Mucosa of descending colon (tissue), 3 donors: ENCODE data around the gene GRPEL1. TPM values are rescaled to one million over a fixed set of nuclear protein-coding genes. Genes with fewer than 3 reads are reported as not detected.
A peak's percentile ranks its signal among the peaks of the same experiment; 100 is the strongest.

Experiments used
- ATAC-seq: fragments of 200-7000 bp; cut with Tn5 transposase; one replicate; pipeline ENCODE4 v1.9.1; 2020; ENCODE audit warnings: mild to moderate bottlenecking, moderate library complexity
- DNase-seq, 3 donors: peaks; one replicate each; pipeline ENCODE4 v3.0.0-alpha.2; 2020
- H3K36me3 ChIP-seq: fragments of 200-600 bp; one replicate; pipeline ENCODE4 v1.8.0; 2021; ENCODE audit warnings: low read depth, mild to moderate bottlenecking
- H3K4me1 ChIP-seq: fragments of 200-600 bp; one replicate; pipeline ENCODE4 v1.8.0; 2021; ENCODE audit warnings: low read depth, mild to moderate bottlenecking
- H3K4me3 ChIP-seq: fragments of 200-600 bp; one replicate; pipeline ENCODE4 v1.8.0; 2021; ENCODE audit warnings: mild to moderate bottlenecking
- H3K9me3 ChIP-seq: fragments of 200-600 bp; one replicate; pipeline ENCODE4 v1.8.0; 2021; ENCODE audit warnings: mild to moderate bottlenecking
- intact Hi-C, 2 donors: fragments of 100-400 bp; cut with DNase I in 1 of 2; cut with micrococcal nuclease in 1 of 2; formaldehyde crosslinking; loops; one replicate each; pipeline versions ENCODE4 v1.11.0 to v1.11.1; 2022; cut with DNase I, micrococcal nuclease
- total RNA-seq, 3 donors: library from RNA; stranded (reverse); fragmentation: NEBNext Ultra II Directional in 2 of 3; extraction: Animal tissue kit (Norgen Biotek cat#: 25700) in 2 of 3; gene quantifications; one replicate each; pipeline versions ENCODE4 v1.2.1 to v1.2.4, GENCODE V29; 2021 to 2023
- TF ChIP-seq, protein P1 (sequence below): fragments of 200-600 bp; IDR thresholded peaks from one replicate; pipeline ENCODE4 v1.8.0; 2022; ENCODE audit warnings: antibody characterized with exemption, mild to moderate bottlenecking
- donor health status: DM: no; HTN: no; CAD: no; lungs with moderate emphysema.
- donor health status: DM: no; HTN: no; CAD: no.
- donor health status: DM: no; HTN: yes; CAD: no.

GRPEL1 gene
- total RNA-seq, 3 donors from 2014 or later: 27.5 to 31.5 (median 28.4) TPM

DNA sequence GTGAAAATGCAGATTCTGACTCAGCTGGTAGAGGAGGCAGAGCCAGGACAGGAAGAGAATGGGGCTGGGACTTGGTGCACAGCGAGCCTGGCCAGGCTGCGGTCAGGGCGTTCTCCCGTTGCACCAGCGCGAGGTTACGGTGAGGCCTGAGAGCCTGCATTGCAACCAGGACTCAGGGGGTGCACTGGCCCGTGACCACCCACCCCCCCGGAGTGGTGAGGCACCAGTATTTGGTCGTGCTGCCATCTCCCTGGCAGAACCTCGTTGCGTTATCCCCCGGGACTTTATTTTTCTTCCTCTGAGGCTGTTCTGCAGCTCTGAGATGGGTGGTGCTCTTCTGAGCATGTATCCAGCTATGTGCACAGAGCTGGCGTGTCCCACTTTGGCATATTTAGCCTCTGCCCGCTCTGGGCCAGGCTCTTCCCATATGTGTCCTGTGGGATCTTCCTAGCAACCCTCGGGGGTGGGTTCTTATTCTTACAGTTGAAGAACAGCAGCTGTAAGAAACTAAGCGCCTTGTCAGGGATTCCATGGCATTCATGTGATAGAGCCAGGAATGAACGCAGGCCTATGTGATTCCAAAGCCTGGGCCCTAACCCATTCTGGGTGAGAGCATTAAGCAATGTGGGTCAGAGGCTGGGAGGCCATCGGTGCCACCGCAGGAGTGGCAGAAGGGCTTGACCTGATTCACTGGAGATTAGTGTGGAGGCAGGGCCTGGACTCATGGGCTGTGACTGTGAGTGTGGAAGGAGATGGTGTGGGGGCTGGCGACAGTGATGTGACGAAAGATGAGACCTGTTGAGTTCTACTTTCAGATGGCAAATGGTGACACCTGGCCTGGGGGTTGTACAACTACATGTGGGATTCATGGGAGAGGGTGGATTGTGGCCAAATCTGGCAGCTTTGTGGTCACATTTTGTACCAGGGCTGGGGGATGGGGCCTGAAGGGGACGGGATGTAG is 21.6 kb downstream of the GRPEL1 start:
- no peaks in the 10 kb centered on the region for H3K9me3 ChIP-seq
- H3K4me3 ChIP-seq: no peak overlapping the region
- TF ChIP-seq, protein P1, sequence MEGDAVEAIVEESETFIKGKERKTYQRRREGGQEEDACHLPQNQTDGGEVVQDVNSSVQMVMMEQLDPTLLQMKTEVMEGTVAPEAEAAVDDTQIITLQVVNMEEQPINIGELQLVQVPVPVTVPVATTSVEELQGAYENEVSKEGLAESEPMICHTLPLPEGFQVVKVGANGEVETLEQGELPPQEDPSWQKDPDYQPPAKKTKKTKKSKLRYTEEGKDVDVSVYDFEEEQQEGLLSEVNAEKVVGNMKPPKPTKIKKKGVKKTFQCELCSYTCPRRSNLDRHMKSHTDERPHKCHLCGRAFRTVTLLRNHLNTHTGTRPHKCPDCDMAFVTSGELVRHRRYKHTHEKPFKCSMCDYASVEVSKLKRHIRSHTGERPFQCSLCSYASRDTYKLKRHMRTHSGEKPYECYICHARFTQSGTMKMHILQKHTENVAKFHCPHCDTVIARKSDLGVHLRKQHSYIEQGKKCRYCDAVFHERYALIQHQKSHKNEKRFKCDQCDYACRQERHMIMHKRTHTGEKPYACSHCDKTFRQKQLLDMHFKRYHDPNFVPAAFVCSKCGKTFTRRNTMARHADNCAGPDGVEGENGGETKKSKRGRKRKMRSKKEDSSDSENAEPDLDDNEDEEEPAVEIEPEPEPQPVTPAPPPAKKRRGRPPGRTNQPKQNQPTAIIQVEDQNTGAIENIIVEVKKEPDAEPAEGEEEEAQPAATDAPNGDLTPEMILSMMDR: no peak
- peaks cover 30% of the 10 kb centered on the region for H3K4me1 ChIP-seq
- intact Hi-C loops: no loop called here
- DNase-seq: peak in 1 of 3 donors; percentile 27
- no peak for ATAC-seq
- H3K36me3 ChIP-seq: peaks cover 4% of the 10 kb centered on the region

DNA sequence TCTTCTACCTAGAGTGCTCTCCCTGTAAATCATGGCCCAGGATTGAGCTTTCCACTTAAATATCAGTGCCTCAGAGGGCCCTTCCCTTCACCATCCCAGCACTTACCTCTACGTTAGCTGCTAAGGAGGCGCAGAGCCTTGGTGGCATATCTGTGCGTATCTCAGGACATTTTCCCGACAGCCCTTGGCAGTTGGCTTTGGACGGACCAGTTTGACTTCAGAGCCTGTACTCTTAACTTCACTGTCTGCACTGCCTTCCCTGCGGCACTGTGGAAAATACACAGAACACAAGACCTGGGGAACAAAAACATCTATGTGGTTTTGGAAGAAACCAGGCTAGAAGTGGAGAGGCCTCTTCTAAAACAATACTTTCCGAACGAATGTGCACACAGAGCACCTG is 22.3 kb downstream of the GRPEL1 start:
- peaks cover 33% of the 10 kb centered on the region for H3K4me1 ChIP-seq
- ATAC-seq (no peak), DNase-seq (no peak)
- H3K36me3 ChIP-seq: peaks cover 4% of the 10 kb centered on the region
- TF ChIP-seq, protein P1: no peak
- intact Hi-C loops: no loop called here
- no peaks in the 10 kb centered on the region for H3K9me3 ChIP-seq
- no peak overlapping the region for H3K4me3 ChIP-seq

DNA sequence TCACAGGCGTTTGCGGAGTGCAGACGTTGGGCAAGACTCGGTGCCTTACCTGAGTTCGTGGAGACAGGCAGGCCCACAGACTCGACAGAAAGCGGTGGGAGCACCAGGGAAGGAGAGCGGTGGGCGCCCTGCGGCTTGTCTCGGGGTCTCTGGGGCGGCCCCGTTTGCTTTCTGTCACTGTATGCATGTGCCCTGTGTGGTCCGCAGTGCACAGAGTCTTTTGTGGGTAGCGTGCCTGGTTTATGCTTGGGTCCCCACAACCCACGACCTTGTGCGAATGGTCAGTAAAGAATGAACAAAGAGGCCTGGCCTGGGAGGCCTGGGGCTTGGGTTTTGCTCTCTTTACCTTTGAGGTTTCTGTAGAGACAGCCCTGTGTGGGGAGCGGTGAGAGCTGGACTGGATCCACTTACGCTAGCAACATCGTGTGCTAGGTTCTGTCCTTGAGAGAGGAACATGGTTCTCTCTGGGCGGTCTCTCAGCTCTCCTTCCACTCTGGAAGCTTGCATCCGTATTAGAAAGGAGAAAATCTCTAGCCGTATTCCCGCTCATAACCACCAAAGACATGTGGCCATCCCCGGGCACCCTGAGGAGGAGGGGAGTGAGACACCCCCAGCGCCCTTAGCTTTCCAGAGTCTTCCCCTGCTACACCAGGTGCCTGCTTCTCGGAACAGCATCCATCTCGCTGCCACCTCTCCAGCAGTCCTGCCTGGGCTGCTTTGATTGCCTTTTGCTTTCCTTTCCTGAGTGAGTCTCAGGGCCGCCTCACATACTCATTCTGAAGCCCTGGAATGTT is 23.5 kb downstream of the GRPEL1 start:
- TF ChIP-seq, protein P1: no peak
- H3K36me3 ChIP-seq: peaks cover 4% of the 10 kb centered on the region
- H3K4me1 ChIP-seq: peaks cover 33% of the 10 kb centered on the region
- DNase-seq: peak in 1 of 3 donors; percentile 26
- ATAC-seq: no peak
- H3K9me3 ChIP-seq: no peaks in the 10 kb centered on the region
- intact Hi-C loops: no loop called here
- peak overlapping the region; percentile 93 for H3K4me3 ChIP-seq

DNA sequence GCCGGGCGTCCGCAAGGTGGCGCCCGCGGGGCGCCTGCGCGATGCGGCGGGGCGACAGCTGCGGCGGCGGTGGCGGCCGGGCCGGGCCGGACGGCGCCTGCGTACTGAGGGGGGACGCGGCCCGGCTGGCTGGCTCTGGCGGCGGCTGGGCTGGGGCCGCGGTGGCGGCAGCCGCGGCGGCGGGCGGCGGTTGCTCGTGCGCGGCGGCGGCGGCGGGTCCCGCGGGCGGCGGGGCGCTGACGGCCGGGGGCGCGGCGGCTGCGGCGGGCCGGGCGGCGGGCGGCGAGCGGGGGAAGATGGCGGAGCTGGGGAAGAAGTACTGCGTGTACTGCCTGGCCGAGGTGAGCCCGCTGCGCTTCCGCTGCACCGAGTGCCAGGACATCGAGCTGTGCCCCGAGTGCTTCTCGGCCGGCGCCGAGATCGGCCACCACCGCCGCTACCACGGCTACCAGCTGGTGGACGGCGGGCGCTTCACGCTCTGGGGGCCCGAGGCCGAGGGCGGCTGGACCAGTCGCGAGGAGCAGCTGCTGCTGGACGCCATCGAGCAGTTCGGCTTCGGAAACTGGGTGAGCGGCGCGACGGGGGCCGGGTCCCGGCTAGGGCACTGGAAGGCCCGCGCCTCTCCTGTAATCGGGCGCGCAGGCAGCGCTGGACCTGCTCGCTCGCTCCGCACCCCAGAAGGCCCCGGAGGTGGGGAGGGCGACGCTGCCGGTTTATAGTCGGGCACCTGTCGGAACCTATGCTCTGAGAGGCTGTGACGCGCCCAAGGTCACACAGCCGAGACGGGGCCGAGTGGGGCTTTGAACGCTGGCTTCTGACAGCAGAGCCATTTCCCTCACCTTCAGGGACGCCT is 24.4 kb downstream of the GRPEL1 start, which contains the start of gene TADA2B:
Gene TADA2B, plus strand, starts transcription at position 89 of the 853 bp plus-strand sequence. Its CDS starts 208 bp downstream, at position 297.
- ATAC-seq (peak; percentile 52), DNase-seq (peak; percentile 66 to 80 (median 77))
- H3K4me3 ChIP-seq: peak within 1 kb of the TSS; percentile 93
- TF ChIP-seq, protein P1: no peak
- H3K4me1 ChIP-seq: peaks cover 33% of the 10 kb centered on the region
- H3K36me3 ChIP-seq: peaks cover 4% of the 10 kb centered on the region
- intact Hi-C loops: no loop called here
- H3K9me3 ChIP-seq: no peaks in the 10 kb centered on the region
